NCI-H446 (cell line): ENCODE results near the gene ZNF735.
"Not testable (repeated sequence)": the region's sequence is repeated elsewhere in the genome, so short reads cannot be mapped to it uniquely, and the experiment has no call there.

Source experiments
- DNase-seq, 2 experiments: peaks; one replicate each; lab custom pipeline; 2025; lab: John Stamatoyannopoulos, UW

The ZNF735 gene

GRCh38 chr7:64206903-64207302 lies at the start of gene ZNF735:
Gene ZNF735 (plus strand): TSS chr7:64207203. CDS start chr7:64207203, 0 bp downstream.
- no peak for DNase-seq

- not testable (repeated sequence) for DNase-seq
These were observed 36.0 kb upstream of the ZNF735 start for GRCh38 chr7:64170974-64171373.

- DNase-seq, result no peak
These were observed 32.7 kb upstream of the ZNF735 start for GRCh38 chr7:64174328-64174727.

- no peak for DNase-seq
These were observed 32.1 kb upstream of the ZNF735 start for GRCh38 chr7:64174941-64175340.

GRCh38 chr7:64180989-64181388 lies 26.0 kb upstream of the ZNF735 start:
- DNase-seq, result no peak

- no peak for DNase-seq
These were observed 25.4 kb upstream of the ZNF735 start for GRCh38 chr7:64181586-64181985.

GRCh38 chr7:64182036-64182790 lies 24.8 kb upstream of the ZNF735 start:
- no peak for DNase-seq

- DNase-seq, result no peak
These were observed 23.8 kb upstream of the ZNF735 start for GRCh38 chr7:64183126-64183742.

GRCh38 chr7:64183827-64184372 lies 23.1 kb upstream of the ZNF735 start:
- no peak for DNase-seq

GRCh38 chr7:64184376-64184775 lies 22.6 kb upstream of the ZNF735 start:
- no peak for DNase-seq

- no peak for DNase-seq
These were observed 19.6 kb upstream of the ZNF735 start for GRCh38 chr7:64187408-64187807.

GRCh38 chr7:64192148-64192704 lies 14.8 kb upstream of the ZNF735 start:
- DNase-seq, result no peak

GRCh38 chr7:64192775-64193174 lies 14.2 kb upstream of the ZNF735 start:
- DNase-seq, result no peak

GRCh38 chr7:64219710-64220298 lies 12.8 kb downstream of the ZNF735 start:
- DNase-seq, result not testable (repeated sequence)

- DNase-seq, result no peak
These were observed 16.4 kb downstream of the ZNF735 start for GRCh38 chr7:64223366-64223765.

- not testable (repeated sequence) for DNase-seq
These were observed 21.2 kb downstream of the ZNF735 start, which contains the start of gene ZNF679 for GRCh38 chr7:64228174-64228573. Gene ZNF679 (plus strand): TSS chr7:64228474. CDS start chr7:64249118, 20,644 bp downstream.

GRCh38 chr7:64266341-64266919 lies 59.4 kb downstream of the ZNF735 start:
- no peak for DNase-seq
